IMR-90 (cell line): ENCODE results near the gene RPL10A. TPM values are rescaled to one million over a fixed set of nuclear protein-coding genes. Genes with fewer than 3 reads are reported as not detected.

ENCODE experiments used
- ATAC-seq: fragments of 200-7000 bp; cut with Tn5 transposase; 2 replicates; pipeline ENCODE4 v1.9.1; 2020; ENCODE audit warnings: low read depth, mild to moderate bottlenecking, moderate library complexity
- BruUV-seq: library from RNA; stranded (reverse); fragments of 400-500 nt; replicated peaks from 2 replicates; lab custom pipeline; 2021; lab: Mats Ljungman, UMichigan
- CTCF ChIA-PET: fragments of 300-600 bp; formaldehyde crosslinking; extraction: SDS; loops from one replicate; lab custom pipeline; 2021; ENCODE audit warnings: antibody characterized with exemption; lab: Yijun Ruan, JAX
- POLR2A ChIA-PET: fragments of 300-600 bp; sonication (Branson Sonifier 250); formaldehyde crosslinking; loops from one replicate; lab custom pipeline; 2022; ENCODE audit warnings: antibody characterized with exemption; ENCODE audit not compliant: unreplicated experiment; lab: Charles Lee
- DNase-seq: peaks from one replicate; pipeline ENCODE4 v3.0.0; 2013
- H2AFZ ChIP-seq: replicated peaks from 2 replicates; pipeline ENCODE3; 2013; ENCODE audit warnings: low read length, mild to moderate bottlenecking; ENCODE audit not compliant: poor library complexity
- H2AK5ac ChIP-seq: 2 replicates; pipeline ENCODE4 v1.6.1; 2013; ENCODE audit warnings: low read depth, low read length, inconsistent platforms
- H2AK9ac ChIP-seq: replicated peaks from 2 replicates; pipeline ENCODE3; 2013; ENCODE audit warnings: mild to moderate bottlenecking, low read depth, low read length, moderate library complexity; ENCODE audit not compliant: poor library complexity
- H2BK120ac ChIP-seq: 2 replicates; pipeline ENCODE4 v1.6.1; 2013; ENCODE audit warnings: low read depth, low read length, inconsistent platforms
- H2BK15ac ChIP-seq: 3 replicates; pipeline ENCODE4 v1.6.1; 2013; ENCODE audit warnings: low read depth, low read length, inconsistent platforms
- H2BK20ac ChIP-seq: 2 replicates; pipeline ENCODE4 v1.6.1; 2013; ENCODE audit warnings: low read depth, mild to moderate bottlenecking, inconsistent platforms, low read length, moderate library complexity
- H2BK5ac ChIP-seq: 2 replicates; pipeline ENCODE4 v1.6.1; 2013; ENCODE audit warnings: mild to moderate bottlenecking, low read depth, low read length, inconsistent platforms; ENCODE audit not compliant: poor library complexity, severe bottlenecking
- H3K14ac ChIP-seq: replicated peaks from 2 replicates; pipeline ENCODE4 v1.6.1; 2013; ENCODE audit warnings: low read depth, low read length, inconsistent platforms
- H3K18ac ChIP-seq: 2 replicates; pipeline ENCODE4 v1.6.1; 2013; ENCODE audit warnings: low read depth, low read length, control low read depth
- H3K23ac ChIP-seq: 2 replicates; pipeline ENCODE4 v1.6.1; 2013; ENCODE audit warnings: low read depth, low read length, inconsistent platforms
- H3K27ac ChIP-seq: 2 replicates; pipeline ENCODE4 v1.5.1; 2013; ENCODE audit warnings: mild to moderate bottlenecking, control low read depth, low read length; ENCODE audit not compliant: insufficient read depth
- H3K27me3 ChIP-seq: 2 replicates; pipeline ENCODE4 v1.6.1; 2013; ENCODE audit warnings: low read length; ENCODE audit not compliant: control insufficient read depth, insufficient read depth
- H3K36me3 ChIP-seq: 2 replicates; pipeline ENCODE4 v1.6.1; 2013; ENCODE audit warnings: low read length, mixed read lengths; ENCODE audit not compliant: control insufficient read depth, insufficient read depth
- H3K4ac ChIP-seq: 2 replicates; pipeline ENCODE4 v1.6.1; 2013; ENCODE audit warnings: low read depth, low read length, inconsistent platforms
- H3K4me1 ChIP-seq: 2 replicates; pipeline ENCODE4 v1.6.1; 2013; ENCODE audit warnings: low read length, mixed read lengths; ENCODE audit not compliant: control insufficient read depth, insufficient read depth
- H3K4me2 ChIP-seq: 2 replicates; pipeline ENCODE4 v1.6.1; 2013; ENCODE audit warnings: low read depth, mild to moderate bottlenecking, control low read depth, low read length, moderate library complexity
- H3K4me3 ChIP-seq: 2 replicates; pipeline ENCODE4 v1.5.1; 2013; ENCODE audit warnings: low read depth, mild to moderate bottlenecking, control low read depth, low read length, moderate library complexity; ENCODE audit not compliant: insufficient read depth
- H3K56ac ChIP-seq: 2 replicates; pipeline ENCODE4 v1.6.1; 2013; ENCODE audit warnings: low read length, inconsistent platforms; ENCODE audit not compliant: insufficient read depth; ENCODE audit errors: extremely low read depth
- H3K79me1 ChIP-seq, 2 experiments: 2 replicates each; pipeline ENCODE4 v1.6.1; 2013; ENCODE audit warnings: low read length in 2 of 2, inconsistent platforms in 1 of 2, low read depth in 1 of 2
- H3K9ac ChIP-seq: 2 replicates; pipeline ENCODE4 v1.6.1; 2013; ENCODE audit warnings: low read depth, low read length, control low read depth
- H3K9me1 ChIP-seq: 2 replicates; pipeline ENCODE4 v1.6.1; 2013; ENCODE audit warnings: low read length, inconsistent platforms; ENCODE audit not compliant: insufficient read depth
- H3K9me3 ChIP-seq: 2 replicates; pipeline ENCODE4 v1.6.1; 2013; ENCODE audit warnings: low read length; ENCODE audit not compliant: control insufficient read depth, insufficient read depth
- H4K20me1 ChIP-seq: 2 replicates; pipeline ENCODE4 v1.6.1; 2013; ENCODE audit warnings: low read length, inconsistent platforms; ENCODE audit not compliant: insufficient read depth
- H4K5ac ChIP-seq: 2 replicates; pipeline ENCODE4 v1.6.1; 2013; ENCODE audit warnings: mild to moderate bottlenecking, low read depth, low read length, control low read depth
- H4K8ac ChIP-seq, 2 experiments: 2 replicates each; pipeline ENCODE4 v1.6.1; 2013; ENCODE audit warnings: low read depth in 2 of 2, low read length in 2 of 2, control low read depth in 1 of 2, inconsistent platforms in 1 of 2
- H4K91ac ChIP-seq: 2 replicates; pipeline ENCODE4 v1.6.1; 2013; ENCODE audit warnings: low read depth, low read length, inconsistent platforms; ENCODE audit not compliant: insufficient read depth
- BHLHE40 ChIP-seq: fragments of 150-350 bp; IDR thresholded peaks from 2 replicates; pipeline ENCODE4 v1.6.1; 2016; ENCODE audit warnings: mild to moderate bottlenecking, low read depth, low read length
- CEBPB ChIP-seq: IDR thresholded peaks from 2 replicates; pipeline ENCODE4 v1.6.1; 2012; ENCODE audit warnings: low read depth, low read length, improper control_type of control experiment
- CHD1 ChIP-seq: IDR thresholded peaks from 2 replicates; pipeline ENCODE4 v1.6.1; 2012; ENCODE audit warnings: low read depth, low read length, improper control_type of control experiment
- MAFK ChIP-seq: IDR thresholded peaks from 2 replicates; pipeline ENCODE4 v1.6.1; 2012; ENCODE audit warnings: low read depth, low read length, improper control_type of control experiment
- MAZ ChIP-seq: IDR thresholded peaks from 2 replicates; pipeline ENCODE4 v1.6.1; 2012; ENCODE audit warnings: low read depth, mild to moderate bottlenecking, low read length, improper control_type of control experiment, moderate library complexity, borderline replicate concordance
- MXI1 ChIP-seq: IDR thresholded peaks from 2 replicates; pipeline ENCODE4 v1.6.1; 2012; ENCODE audit warnings: low read depth, mild to moderate bottlenecking, low read length, moderate library complexity, borderline replicate concordance
- NFE2L2 ChIP-seq: fragments of 150-350 bp; IDR thresholded peaks from 2 replicates; pipeline ENCODE4 v1.6.1; 2016; ENCODE audit warnings: low read depth, mild to moderate bottlenecking, low read length
- POLR2A ChIP-seq: IDR thresholded peaks from 2 replicates; pipeline ENCODE4 v1.6.1; 2012; ENCODE audit warnings: mild to moderate bottlenecking, low read depth, low read length
- RCOR1 ChIP-seq: IDR thresholded peaks from 2 replicates; pipeline ENCODE4 v1.6.1; 2012; ENCODE audit warnings: mild to moderate bottlenecking, low read length, improper control_type of control experiment; ENCODE audit not compliant: insufficient replicate concordance
- SMC3 ChIP-seq: fragments of 150-350 bp; IDR thresholded peaks from 2 replicates; pipeline ENCODE4 v1.6.1; 2016; ENCODE audit warnings: low read depth, mild to moderate bottlenecking, antibody characterized with exemption, low read length, moderate library complexity
- WGBS, 2 experiments: methylation state at CpG; one replicate each; pipeline versions ENCODE4 v1.1.5 to v1.1.7; 2013; ENCODE audit warnings: missing lambda C conversion rate in 2 of 2; ENCODE audit not compliant: insufficient read length in 1 of 2; ENCODE audit errors: extremely low coverage in 2 of 2; 5-methylcytosine and 5-hydroxymethylcytosine counted together
- dilution Hi-C: fragments of 300-500 bp; cut with HindIII; formaldehyde crosslinking; loops from one replicate; pipeline ENCODE4 v1.14.3; 2018; ENCODE audit warnings: low sequenced_read_pairs; ENCODE audit not compliant: unreplicated experiment
- in situ Hi-C: fragments of 300-500 bp; cut with MboI; formaldehyde crosslinking; loops from 3 replicates; pipeline ENCODE4 v1.14.3; 2019; ENCODE audit warnings: low sequenced_read_pairs, inconsistent platforms, mixed read lengths
- intact Hi-C: fragments of 100-400 bp; cut with micrococcal nuclease; formaldehyde crosslinking; loops from 2 replicates; pipeline ENCODE4 v1.10.0; 2022
- polyA plus RNA-seq, 3 experiments: library from polyadenylated mRNA; depleted of rRNA; stranded (reverse); fragments of >200 nt; gene quantifications; 2 replicates each; pipeline ENCODE4 v1.2.3, GENCODE V29; 2012; ENCODE audit warnings: low replicate concordance in 1 of 3
- total RNA-seq: library from RNA; depleted of rRNA; stranded (reverse); fragments of >200 nt; gene quantifications from 2 replicates; pipeline ENCODE4 v1.2.3, GENCODE V29; 2012
- TF ChIP-seq, protein P1 (sequence below): fragments of 150-350 bp; IDR thresholded peaks from 2 replicates; pipeline ENCODE4 v1.6.1; 2016; ENCODE audit warnings: low read depth, mild to moderate bottlenecking, low read length, moderate library complexity, borderline replicate concordance
- TF ChIP-seq, protein P2 (sequence below): fragments of 150-350 bp; IDR thresholded peaks from 2 replicates; pipeline ENCODE4 v1.6.1; 2017; ENCODE audit warnings: mild to moderate bottlenecking, antibody characterized with exemption, low read length, low read depth
- TF ChIP-seq, protein P3 (sequence below): conservative IDR thresholded peaks from 2 replicates; pipeline ENCODE4 v1.5.1; 2012; ENCODE audit warnings: mild to moderate bottlenecking, low read depth, low read length, improper control_type of control experiment

RPL10A gene
- total and polyA plus RNA-seq, 2 of the 4 experiments (the other 2 are of a cell fraction), result 2,310 to 3,153 TPM

DNA sequence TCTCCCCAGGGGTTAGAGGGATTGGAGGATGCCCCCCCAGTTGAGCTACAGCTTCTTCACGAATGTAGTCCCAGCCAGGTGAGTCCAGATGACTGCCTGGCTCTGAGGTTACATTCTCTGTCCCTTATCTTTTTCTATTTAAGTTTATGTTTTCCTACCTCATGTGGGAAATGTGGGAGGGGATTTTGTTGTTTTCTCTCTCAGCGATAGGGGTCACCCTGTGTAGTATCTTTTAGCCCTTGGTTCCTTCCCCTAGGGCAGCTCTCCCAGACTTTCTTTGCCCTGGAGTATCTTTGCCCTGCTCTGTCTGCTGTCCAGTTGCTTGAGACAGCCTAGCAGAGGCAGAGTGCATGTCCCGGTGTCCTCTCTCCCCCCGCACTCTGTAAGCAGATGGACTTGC lies 10.3 kb upstream of the RPL10A start:
- Histone ChIP-seq H4K91ac (no peak overlapping the region), H3K9me3 (no peaks in the 10 kb centered on the region), H3K27me3 (no peaks in the 10 kb centered on the region), H2AFZ (no peak overlapping the region), H3K4me2 (no peak overlapping the region), H2BK20ac (no peak overlapping the region), H2BK5ac (no peak overlapping the region), H2BK15ac (no peak overlapping the region), H4K8ac (no peak overlapping the region), H3K27ac (no peak overlapping the region), H3K4me1 (peaks cover 6% of the 10 kb centered on the region), H3K4me3 (no peak overlapping the region), H4K5ac (no peak overlapping the region), H2BK120ac (no peak overlapping the region), H3K36me3 (peaks cover 28% of the 10 kb centered on the region), H3K9ac (no peak overlapping the region), H3K56ac (no peak overlapping the region), H3K79me1 (peaks cover 6 to 37% of the 10 kb centered on the region in 2 experiments), H3K9me1 (peaks cover 4% of the 10 kb centered on the region), H3K4ac (no peak overlapping the region), H4K20me1 (peaks cover 4% of the 10 kb centered on the region; the same call in 1 of the 2 replicates), H2AK9ac (no peak overlapping the region), H3K18ac (no peak overlapping the region), H3K23ac (no peak overlapping the region), H2AK5ac (no peak overlapping the region), H3K14ac (no peak overlapping the region)
- intact Hi-C loops, result loop anchor here (10.0 kb wide), 1 partner anchor 313 kb away; the partner anchor contains the start of gene TCP11
- DNase-seq (no peak), ATAC-seq (no peak)
- in situ Hi-C loops, result no loop called here
- TF ChIP-seq RCOR1 (no peak), MAZ (no peak), POLR2A (no peak), CEBPB (no peak), CHD1 (no peak), NFE2L2 (no peak), MAFK (no peak), SMC3 (no peak), BHLHE40 (no peak), MXI1 (no peak)
- TF ChIP-seq, protein P1, sequence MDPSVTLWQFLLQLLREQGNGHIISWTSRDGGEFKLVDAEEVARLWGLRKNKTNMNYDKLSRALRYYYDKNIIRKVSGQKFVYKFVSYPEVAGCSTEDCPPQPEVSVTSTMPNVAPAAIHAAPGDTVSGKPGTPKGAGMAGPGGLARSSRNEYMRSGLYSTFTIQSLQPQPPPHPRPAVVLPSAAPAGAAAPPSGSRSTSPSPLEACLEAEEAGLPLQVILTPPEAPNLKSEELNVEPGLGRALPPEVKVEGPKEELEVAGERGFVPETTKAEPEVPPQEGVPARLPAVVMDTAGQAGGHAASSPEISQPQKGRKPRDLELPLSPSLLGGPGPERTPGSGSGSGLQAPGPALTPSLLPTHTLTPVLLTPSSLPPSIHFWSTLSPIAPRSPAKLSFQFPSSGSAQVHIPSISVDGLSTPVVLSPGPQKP, result no peak
- TF ChIP-seq, protein P2, sequence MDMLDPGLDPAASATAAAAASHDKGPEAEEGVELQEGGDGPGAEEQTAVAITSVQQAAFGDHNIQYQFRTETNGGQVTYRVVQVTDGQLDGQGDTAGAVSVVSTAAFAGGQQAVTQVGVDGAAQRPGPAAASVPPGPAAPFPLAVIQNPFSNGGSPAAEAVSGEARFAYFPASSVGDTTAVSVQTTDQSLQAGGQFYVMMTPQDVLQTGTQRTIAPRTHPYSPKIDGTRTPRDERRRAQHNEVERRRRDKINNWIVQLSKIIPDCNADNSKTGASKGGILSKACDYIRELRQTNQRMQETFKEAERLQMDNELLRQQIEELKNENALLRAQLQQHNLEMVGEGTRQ, result no peak
- TF ChIP-seq, protein P3, sequence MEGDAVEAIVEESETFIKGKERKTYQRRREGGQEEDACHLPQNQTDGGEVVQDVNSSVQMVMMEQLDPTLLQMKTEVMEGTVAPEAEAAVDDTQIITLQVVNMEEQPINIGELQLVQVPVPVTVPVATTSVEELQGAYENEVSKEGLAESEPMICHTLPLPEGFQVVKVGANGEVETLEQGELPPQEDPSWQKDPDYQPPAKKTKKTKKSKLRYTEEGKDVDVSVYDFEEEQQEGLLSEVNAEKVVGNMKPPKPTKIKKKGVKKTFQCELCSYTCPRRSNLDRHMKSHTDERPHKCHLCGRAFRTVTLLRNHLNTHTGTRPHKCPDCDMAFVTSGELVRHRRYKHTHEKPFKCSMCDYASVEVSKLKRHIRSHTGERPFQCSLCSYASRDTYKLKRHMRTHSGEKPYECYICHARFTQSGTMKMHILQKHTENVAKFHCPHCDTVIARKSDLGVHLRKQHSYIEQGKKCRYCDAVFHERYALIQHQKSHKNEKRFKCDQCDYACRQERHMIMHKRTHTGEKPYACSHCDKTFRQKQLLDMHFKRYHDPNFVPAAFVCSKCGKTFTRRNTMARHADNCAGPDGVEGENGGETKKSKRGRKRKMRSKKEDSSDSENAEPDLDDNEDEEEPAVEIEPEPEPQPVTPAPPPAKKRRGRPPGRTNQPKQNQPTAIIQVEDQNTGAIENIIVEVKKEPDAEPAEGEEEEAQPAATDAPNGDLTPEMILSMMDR, result no peak
- POLR2A ChIA-PET, result no interaction called here
- WGBS, 2 experiments, result 93% methylated on average over 2 of the region's 4 CpGs; no CpG with 5 or more reads in 1 of the 2 experiments
- CTCF ChIA-PET, result interaction anchor here (1.4 kb wide), 1 partner anchor 116 kb away, joined by 3 read pairs; the partner anchor contains the start of gene PPARD
- dilution Hi-C loops, result no loop called here
- BruUV-seq, result no TSS peak
